Cardiac fibroblast (primary cell): Measurements from ENCODE around the gene IQGAP1.

Experiments
- DNase-seq, 2 donors: peaks; one replicate each; pipeline versions ENCODE4 v3.0.0 to v3.0.0-alpha.2; 2010; ENCODE audit warnings: low read depth in 2 of 2
- H3K4me3 ChIP-seq, 2 donors: replicated peaks in 1 of 2; 1 replicate in 1 of 2; 2 replicates in 1 of 2; pipeline ENCODE4 v1.5.1; 2011; ENCODE audit warnings: low read depth in 2 of 2, low read length in 2 of 2, mild to moderate bottlenecking in 2 of 2, moderate library complexity in 1 of 2
- CTCF ChIP-seq: IDR thresholded peaks from one replicate; pipeline ENCODE4 v1.5.1; 2011; ENCODE audit warnings: low read depth, mild to moderate bottlenecking, low read length, inconsistent platforms

The IQGAP1 gene

DNA sequence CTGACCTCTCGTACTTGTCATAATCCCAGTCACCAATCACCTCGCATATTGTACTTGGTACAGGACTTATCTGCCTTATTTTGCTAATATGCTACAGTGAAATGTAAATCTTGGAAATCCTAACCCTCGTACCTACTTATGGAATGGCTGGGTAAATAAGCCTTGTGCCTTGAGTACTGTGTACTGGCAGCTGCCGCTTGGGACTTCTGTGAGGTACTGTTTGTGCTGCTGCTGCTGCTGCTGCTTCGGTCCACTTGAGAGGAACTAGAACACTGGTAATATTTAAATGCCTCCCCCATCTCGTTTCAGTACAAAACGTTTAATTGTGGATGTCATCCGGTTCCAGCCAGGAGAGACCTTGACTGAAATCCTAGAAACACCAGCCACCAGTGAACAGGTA is 99.1 kb downstream of the IQGAP1 start:
- no peak for DNase-seq
- TF ChIP-seq CTCF: no peak
- H3K4me3 ChIP-seq: no peak overlapping the region

DNA sequence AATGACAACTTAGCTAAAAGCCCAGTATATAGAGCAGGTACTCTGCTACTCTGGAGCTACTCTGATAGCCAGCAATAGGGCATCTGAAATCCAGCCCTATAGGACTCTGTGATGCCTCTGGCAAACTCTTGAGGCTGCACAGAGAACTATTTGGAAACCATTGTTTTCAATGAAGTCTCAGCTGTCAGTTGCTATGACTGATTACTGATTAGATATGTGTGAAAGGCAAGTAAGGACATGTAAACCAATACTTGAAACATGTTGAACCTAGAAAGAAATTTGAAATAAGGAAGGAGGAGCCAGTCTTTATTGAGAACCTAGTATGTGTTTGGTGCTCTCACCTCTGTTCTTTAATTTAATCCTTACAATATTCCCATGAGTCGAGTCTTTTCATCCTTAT is 101.5 kb downstream of the IQGAP1 start:
- no peak for TF ChIP-seq CTCF
- no peak overlapping the region for H3K4me3 ChIP-seq
- no peak for DNase-seq

GRCh38 chr15:90489944-90490343 is 101.9 kb downstream of the IQGAP1 start:
- H3K4me3 ChIP-seq: no peak overlapping the region
- no peak for TF ChIP-seq CTCF
- no peak for DNase-seq

DNA sequence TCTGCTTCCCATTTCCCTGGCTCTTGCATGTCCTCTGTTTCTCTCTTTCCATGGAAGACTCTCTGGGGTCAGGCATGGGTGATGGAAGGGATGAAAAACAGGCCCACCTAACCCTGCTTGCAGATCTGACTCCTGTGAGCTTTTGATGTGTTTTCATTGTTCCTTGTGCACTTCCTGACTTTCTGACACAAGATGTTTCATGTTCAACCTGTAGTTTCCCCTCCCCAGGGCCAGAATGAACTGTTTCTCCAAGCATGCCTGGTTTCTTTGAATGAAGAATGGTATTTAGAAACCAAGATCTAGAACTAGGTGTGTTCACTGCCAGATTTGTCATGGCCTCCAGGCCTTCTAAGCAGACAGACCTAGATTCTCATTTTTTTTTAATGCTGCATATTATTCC is 105.6 kb downstream of the IQGAP1 start:
- TF ChIP-seq CTCF: no peak
- DNase-seq: no peak

GRCh38 chr15:90495067-90495466 is 107.0 kb downstream of the IQGAP1 start:
- H3K4me3 ChIP-seq: no peak overlapping the region
- no peak for TF ChIP-seq CTCF
- peak in 1 of 2 donors; percentile 35 for DNase-seq

More for the DNA sequence above, 105.6 kb downstream of the IQGAP1 start:
- no peak overlapping the region for H3K4me3 ChIP-seq

DNA sequence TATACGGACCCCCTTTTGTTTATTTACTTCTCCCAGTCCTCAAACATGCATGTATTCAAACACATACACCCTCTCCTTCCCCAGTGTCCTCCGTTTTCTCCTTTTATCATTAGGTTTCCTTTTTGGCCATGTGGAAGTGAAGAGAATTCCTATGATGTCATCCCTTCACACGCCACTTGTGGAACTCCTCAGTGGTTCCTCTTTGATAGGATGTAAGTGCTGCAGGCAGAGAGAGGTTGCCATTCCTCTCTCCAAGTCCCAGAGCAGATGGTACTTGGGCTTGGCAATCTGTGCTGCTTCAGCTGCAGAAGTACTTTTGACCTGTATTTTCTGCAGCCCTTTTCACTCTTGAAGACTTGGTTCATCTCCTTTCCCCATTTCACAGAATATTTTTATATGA is 108.7 kb downstream of the IQGAP1 start:
- H3K4me3 ChIP-seq: no peak overlapping the region
- TF ChIP-seq CTCF: no peak
- peak in 1 of 2 donors; percentile 39 for DNase-seq

DNA sequence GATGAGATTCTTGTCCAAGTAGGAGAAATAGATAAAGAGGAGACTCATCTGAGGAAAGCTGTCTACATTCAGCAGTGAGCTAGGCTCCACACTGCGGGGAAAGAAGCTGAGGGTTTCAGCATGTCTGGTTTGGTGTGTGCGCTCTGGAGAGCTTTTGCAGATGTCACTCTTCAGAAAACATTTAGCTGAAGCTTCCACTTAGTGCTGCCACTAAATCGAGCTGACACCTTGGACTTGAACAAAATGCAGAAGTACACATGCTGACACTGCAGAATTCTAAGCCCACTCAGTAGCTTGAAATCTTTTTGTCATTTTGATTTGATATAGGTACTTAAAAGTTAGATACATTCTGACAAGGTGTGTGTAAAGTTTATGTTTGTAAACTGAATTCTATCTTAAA is 109.3 kb downstream of the IQGAP1 start:
- H3K4me3 ChIP-seq: no peak overlapping the region
- no peak for TF ChIP-seq CTCF
- DNase-seq: no peak
